Head of caudate nucleus (tissue), 42 donors: ENCODE data around the gene IQSEC1.

Source experiments
- DNase-seq, 42 donors: peaks; one replicate each; pipeline versions ENCODE4 v3.0.0 to v3.0.0-alpha.2; 2020 to 2021; ENCODE audit warnings: mixed read lengths in 7 of 42
- intact Hi-C: fragments of 100-400 bp; cut with DNase I; formaldehyde crosslinking; loops from one replicate; pipeline ENCODE4 v1.15.0; 2022

The IQSEC1 gene

DNA sequence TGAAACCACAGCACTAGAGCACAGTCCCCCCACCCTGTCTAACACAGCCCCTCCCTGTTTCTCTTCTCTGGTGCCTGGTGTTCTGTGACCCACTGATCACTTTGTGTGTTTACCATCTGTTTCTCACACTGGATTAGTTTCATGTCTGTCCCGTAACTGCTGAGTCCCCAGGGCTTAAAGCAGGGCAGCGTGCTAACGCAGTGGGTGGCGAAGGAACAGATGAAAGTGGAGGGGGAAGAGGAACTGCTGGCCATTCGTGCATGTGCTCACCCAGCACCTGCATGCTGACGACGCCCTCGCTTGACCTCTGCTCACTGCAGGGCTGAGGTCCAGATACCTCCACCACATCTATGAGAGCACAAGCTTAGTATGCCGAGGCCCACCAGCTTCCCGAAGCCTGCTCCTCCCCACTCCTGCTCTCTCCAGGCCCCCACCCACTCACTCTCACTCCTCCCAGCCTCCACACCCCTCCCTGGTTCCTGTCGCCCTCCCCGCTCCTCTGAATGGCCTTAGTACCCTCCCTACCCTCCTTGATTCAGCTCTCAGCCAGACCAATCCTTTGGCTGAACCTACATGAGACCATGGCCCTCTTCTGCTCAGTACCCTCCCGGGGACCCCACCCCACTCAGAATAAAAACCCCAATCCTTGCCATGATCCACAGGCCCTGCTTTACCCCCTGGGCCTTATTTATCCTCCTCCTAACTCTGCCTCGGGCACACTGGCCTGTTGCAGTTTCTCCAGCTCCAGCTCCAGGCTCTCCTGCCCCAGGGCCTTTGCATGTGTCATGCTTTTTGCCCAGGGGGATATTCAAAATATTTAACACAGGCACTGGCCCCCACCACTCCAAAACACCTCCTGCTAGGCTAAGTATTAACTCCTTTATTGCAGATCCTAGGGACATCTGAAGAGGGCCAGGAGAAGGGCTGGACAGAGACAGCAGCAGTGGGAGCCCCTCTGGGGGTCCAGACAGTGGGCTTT lies 15.1 kb upstream of the IQSEC1 start:
- no peak for DNase-seq
- intact Hi-C loops, result no loop called here

- no peak for DNase-seq
- intact Hi-C loops, result no loop called here
Observed at GRCh38 chr3:13087320-13087990, 14.2 kb upstream of the IQSEC1 start.

- no peak for DNase-seq
- intact Hi-C loops, result no loop called here
Observed at GRCh38 chr3:13086531-13086981, 13.3 kb upstream of the IQSEC1 start.

GRCh38 chr3:13085846-13086179 lies 12.6 kb upstream of the IQSEC1 start:
- intact Hi-C loops, result no loop called here
- DNase-seq, result no peak

DNA sequence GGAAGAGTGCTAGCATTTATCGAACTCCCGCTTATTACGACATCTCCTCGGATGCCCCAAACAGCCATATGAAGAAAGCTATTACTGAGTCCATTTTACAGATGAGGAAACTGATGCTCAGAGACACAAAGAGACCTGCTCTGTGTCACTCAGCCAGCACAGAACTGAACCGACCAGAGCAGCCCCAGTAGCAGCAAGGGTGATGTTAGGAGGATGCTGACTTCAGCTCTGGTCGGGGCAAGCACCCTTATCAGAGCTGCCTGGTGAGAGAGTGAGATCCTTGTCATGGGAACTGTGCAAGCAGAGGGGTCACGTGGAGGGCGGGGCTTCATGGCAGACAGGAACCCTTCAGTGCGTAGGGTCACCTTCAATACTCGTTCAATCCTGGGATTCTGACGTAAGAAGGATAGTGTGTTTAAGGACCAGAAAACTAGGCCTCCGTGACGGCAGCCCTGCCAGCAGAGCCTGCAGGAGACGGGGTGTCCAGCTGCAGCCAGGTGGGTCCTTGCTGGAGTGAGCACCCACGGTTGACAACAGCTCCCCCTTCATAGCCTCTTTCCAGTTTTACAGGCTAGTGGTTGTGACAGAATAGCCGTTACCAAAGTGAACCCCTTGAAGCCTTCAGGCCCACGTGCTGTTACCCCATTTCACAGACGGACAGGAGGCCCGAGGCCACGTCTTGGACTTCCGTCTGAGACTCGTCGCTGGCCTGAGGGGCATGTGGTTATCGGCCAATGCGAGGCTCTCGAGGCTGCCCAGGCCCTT lies 12.0 kb upstream of the IQSEC1 start:
- no peak for DNase-seq
- intact Hi-C loops, result no loop called here

GRCh38 chr3:13083898-13084297 lies 10.7 kb upstream of the IQSEC1 start:
- no peak for DNase-seq
- intact Hi-C loops, result no loop called here

DNA sequence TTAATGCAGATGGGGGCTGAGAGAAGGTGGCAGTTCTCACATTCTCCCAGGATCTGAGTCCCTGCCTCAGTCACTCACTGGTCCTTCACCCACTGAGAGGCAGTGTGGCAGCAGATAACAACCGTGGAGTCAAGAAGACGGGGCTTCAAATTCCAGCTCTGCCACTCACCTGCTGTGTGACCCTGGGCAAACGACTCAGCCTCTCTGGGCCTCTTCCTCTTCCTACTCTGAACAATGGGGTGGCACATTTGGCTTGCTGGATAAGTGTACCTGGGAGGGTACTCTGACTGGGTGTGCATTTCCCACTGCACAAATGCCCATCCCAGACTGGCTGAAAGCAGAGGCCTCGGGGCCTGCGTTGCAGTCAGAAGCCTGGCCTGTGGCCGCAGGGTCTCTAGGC lies 10.0 kb upstream of the IQSEC1 start:
- intact Hi-C loops, result no loop called here
- DNase-seq, result no peak

DNA sequence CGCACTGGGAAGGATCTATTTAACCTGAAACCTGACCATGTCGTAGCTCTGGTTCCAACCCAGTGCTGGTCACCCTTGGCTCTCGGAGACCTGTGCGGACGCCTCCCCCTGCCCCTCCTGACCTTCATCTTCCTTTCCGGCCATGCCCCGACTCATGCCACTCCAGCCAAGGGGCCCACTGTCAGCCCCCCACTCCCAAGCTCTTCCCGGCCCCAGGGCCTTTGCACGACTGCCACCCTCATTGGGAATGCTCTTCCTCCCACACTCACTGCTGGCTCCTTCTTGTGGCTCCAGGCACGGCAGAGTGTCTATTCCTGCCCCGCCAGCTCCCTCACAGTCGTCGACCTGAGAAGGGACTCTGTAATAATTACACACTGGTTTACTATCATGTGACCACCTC lies 9.4 kb upstream of the IQSEC1 start:
- DNase-seq, result no peak
- intact Hi-C loops, result no loop called here

DNA sequence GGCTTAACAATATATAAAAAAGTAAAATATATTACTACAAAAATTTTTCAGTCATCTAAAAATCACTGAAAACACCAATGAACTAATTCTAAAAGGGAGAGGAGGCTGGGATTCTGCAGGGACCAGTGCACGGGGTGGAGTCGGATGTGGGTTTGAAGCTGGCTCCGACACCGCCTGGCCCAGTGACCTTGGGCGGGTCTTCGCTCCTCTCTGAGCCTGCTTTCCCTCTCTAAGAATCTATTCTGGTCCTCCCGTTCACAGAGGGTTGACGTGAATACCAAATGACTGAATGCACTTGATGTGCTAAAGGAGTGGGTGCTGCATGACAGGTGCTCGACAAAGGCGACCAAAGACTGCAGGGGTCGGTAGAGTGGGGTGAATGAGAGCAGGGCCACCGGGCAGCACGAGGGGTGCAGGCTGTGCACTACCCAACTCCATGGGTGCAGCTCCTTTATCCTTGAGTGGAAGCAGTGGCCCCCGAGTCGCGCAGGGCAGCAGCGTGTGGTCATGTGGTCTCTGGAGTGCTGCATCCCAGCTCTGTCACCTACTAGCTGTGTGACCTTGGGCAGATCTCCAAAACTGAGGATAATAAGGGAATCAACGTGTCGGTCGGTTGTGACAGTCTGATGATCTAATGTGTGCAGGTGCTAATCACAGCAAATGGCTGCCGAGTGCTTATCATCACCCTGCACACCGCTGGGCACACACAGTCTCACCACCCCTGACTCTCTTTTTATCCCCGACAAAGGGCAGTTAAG lies 8.6 kb upstream of the IQSEC1 start:
- DNase-seq, result no peak
- intact Hi-C loops, result no loop called here

GRCh38 chr3:13080591-13080990 lies 7.4 kb upstream of the IQSEC1 start:
- intact Hi-C loops, result no loop called here

GRCh38 chr3:13080026-13080425 lies 6.8 kb upstream of the IQSEC1 start:
- intact Hi-C loops, result no loop called here
- no peak for DNase-seq

More at GRCh38 chr3:13080591-13080990, 7.4 kb upstream of the IQSEC1 start:
- DNase-seq, result no peak

- intact Hi-C loops, result no loop called here
- no peak for DNase-seq
Observed at GRCh38 chr3:13079510-13079909, 6.3 kb upstream of the IQSEC1 start.

- intact Hi-C loops, result no loop called here
Observed at GRCh38 chr3:13079051-13079450, 5.8 kb upstream of the IQSEC1 start.

DNA sequence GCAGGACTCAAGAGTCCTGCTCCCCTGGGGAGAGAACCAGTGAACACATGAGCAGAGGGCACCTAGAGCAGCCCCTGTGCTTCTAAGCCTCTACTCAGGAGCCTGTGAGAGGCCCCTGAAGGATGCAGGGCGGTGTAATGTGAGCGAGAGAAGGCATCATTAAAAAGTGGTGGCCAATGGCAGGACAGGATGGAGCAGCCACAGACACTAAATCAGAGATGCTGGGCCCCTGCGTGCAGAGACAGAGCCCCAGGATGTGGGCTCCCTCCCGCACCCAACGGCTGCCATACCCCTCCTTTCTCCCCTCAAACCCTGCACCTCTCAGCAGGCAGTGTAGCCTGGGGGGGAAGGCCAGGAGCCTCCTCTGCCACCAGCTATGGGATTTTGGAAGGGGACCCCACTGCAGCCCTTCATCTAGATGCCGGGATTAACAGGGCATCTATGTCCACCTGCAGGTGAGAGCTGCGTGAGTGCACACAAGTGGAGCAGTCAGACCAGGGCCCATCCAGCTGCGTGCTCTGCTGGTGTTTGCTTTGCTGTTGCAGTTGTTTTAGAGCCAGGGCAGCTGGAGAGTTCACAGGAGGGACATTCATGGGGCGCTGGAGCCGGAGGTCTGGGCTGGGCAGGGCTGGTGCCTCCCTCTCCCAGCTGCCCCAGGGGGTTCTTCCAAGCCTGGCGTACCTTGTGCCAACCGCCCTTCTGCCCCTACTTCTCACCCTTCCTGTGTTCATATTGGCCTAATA lies 5.1 kb upstream of the IQSEC1 start:
- intact Hi-C loops, result no loop called here
- DNase-seq, result peak in 41 of 42 donors; percentile 43 to 88 (median 75)

More at GRCh38 chr3:13079051-13079450, 5.8 kb upstream of the IQSEC1 start:
- no peak for DNase-seq

GRCh38 chr3:13077431-13078162 lies 4.4 kb upstream of the IQSEC1 start:
- intact Hi-C loops, result no loop called here

DNA sequence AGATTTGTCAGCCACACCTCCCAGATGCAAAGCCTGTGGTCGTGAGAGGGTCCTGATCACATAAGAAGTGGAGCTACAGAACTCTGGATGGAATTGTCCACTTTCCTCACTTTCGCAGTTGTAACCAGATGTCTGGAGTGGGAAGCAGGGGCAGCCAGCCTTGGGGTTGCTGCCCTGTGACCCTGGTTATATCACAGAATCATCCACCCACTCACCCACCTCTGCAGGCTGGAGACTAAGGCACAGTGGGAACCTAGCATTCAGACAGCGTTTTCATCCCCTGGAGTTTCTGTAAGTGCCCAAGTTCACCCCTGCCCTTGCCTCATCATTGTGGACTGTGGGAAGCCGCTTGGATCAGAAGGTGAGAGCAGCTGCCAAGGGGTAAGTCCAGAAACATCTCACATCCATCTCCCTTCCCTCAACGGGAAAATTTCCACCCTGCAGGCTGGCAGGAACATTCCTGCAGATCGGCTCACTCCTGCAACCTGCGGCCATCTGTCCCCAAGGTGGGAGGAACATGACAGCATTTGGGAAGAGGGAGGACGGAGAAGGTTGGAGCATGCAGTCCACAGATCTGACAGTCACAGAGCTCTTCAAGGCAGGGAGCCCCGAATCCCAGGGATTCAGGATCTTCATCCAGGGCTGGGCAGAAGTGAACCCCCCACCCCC lies 2.9 kb upstream of the IQSEC1 start:
- intact Hi-C loops, result no loop called here
- no peak for DNase-seq

More at GRCh38 chr3:13077431-13078162, 4.4 kb upstream of the IQSEC1 start:
- peak in 41 of 42 donors; percentile 54 to 92 (median 76) for DNase-seq

GRCh38 chr3:13075318-13075717 lies 2.1 kb upstream of the IQSEC1 start:
- intact Hi-C loops, result no loop called here
- DNase-seq, result no peak
